ENCODE measurements around the gene PLIN4. TPM values are rescaled to one million over a fixed set of nuclear protein-coding genes. Genes with fewer than 3 reads are reported as not detected.
A peak's percentile ranks its signal among the peaks of the same experiment; 100 is the strongest.
"Not testable (repeated sequence)": the region's sequence is repeated elsewhere in the genome, so short reads cannot be mapped to it uniquely, and the experiment has no call there.

PLIN4 gene
- total and polyA plus RNA-seq, 2 experiments from 2014 or later = 0.42 to 0.81 TPM

- H3K4me1 ChIP-seq (ENCODE audit: low read depth) = no peaks in the 10 kb centered on the region
- no peak overlapping the region for H3K27ac ChIP-seq
- DNase-seq (ENCODE audit: low read depth in 1 of 2, low spot score in 1 of 2) = no peak
- H3K36me3 ChIP-seq = peaks cover 3% of the 10 kb centered on the region
- no peaks in the 10 kb centered on the region for H3K27me3 ChIP-seq
- no peak overlapping the region for H3K4me3 ChIP-seq
- H3K9me3 ChIP-seq (ENCODE audit: low read depth) = no peaks in the 10 kb centered on the region
- TF ChIP-seq, protein P1, sequence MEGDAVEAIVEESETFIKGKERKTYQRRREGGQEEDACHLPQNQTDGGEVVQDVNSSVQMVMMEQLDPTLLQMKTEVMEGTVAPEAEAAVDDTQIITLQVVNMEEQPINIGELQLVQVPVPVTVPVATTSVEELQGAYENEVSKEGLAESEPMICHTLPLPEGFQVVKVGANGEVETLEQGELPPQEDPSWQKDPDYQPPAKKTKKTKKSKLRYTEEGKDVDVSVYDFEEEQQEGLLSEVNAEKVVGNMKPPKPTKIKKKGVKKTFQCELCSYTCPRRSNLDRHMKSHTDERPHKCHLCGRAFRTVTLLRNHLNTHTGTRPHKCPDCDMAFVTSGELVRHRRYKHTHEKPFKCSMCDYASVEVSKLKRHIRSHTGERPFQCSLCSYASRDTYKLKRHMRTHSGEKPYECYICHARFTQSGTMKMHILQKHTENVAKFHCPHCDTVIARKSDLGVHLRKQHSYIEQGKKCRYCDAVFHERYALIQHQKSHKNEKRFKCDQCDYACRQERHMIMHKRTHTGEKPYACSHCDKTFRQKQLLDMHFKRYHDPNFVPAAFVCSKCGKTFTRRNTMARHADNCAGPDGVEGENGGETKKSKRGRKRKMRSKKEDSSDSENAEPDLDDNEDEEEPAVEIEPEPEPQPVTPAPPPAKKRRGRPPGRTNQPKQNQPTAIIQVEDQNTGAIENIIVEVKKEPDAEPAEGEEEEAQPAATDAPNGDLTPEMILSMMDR (IDR thresholded peaks at IDR 0.05; ENCODE audit: low read depth, low read length) = no peak
Observed at GRCh38 chr19:4542896-4543841, 24.9 kb upstream of the PLIN4 start.

DNA sequence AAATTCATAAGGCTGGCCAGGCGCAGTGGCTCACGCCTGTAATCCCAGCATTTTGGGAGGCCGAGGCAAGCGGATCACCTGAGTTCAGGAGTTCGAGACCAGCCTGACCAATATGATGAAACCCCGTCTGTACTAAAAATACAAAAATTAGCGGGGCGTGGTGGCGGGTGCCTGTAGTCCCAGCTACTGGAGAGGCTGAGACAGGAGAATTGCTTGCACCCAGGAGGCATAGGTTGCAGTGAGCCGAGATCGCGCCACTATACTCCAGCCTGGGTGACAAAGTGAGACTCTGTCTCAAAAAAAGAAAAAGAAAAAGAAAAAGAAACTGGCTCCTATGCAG is 23.5 kb upstream of the PLIN4 start:
- not testable (repeated sequence) for H3K4me1 ChIP-seq (ENCODE audit: low read depth); H3K27ac ChIP-seq; H3K27me3 ChIP-seq; H3K36me3 ChIP-seq; H3K4me3 ChIP-seq; DNase-seq (ENCODE audit: low read depth in 1 of 2, low spot score in 1 of 2); H3K9me3 ChIP-seq (ENCODE audit: low read depth)

DNA sequence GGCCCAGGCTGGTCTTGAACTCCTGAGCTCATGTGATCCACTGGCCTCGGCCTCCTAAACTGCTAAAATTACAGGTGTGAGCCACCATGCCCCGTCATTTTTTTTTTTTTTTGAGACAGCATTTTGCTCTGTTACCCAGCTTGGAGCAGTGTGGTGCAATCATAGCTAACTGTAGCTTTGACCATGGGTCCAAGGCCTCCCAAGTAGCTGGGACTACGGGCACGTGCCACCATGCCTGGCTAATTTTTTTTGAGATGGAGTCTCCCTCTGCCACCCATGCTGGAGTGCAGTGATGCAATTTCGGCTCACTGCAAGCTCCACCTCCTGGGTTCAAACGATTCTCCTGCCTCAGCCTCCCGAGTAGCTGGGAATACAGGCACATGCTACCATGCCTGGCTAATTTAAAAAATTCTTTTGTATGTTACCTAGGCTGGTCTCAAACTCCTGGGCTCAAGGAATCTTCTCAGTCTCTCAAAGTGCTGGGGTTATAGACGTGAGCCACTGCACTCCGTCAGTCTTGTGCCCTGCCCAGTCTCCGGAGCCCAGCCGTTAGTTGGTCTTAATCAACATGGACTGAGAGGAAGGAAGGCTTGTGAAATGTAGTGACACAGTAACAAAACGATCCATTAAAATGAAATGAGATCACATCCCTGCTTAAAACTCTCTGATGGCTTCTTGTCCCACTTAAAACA is 23.0 kb upstream of the PLIN4 start:
- TF ChIP-seq, protein P1 (IDR thresholded peaks at IDR 0.05; ENCODE audit: low read depth, low read length) = no peak
- no peaks in the 10 kb centered on the region for H3K27me3 ChIP-seq
- H3K4me3 ChIP-seq = no peak overlapping the region
- H3K27ac ChIP-seq = no peak overlapping the region
- H3K36me3 ChIP-seq = no peaks in the 10 kb centered on the region
- no peaks in the 10 kb centered on the region for H3K4me1 ChIP-seq (ENCODE audit: low read depth)
- no peak for DNase-seq (ENCODE audit: low read depth in 1 of 2, low spot score in 1 of 2)
- no peaks in the 10 kb centered on the region for H3K9me3 ChIP-seq (ENCODE audit: low read depth)

- Histone ChIP-seq H3K27ac (no peak within 1 kb of the TSS), H3K36me3 (no peaks in the 10 kb centered on the region), H3K4me3 (no peak within 1 kb of the TSS), H3K27me3 (no peaks in the 10 kb centered on the region), H3K9me3 (ENCODE audit: low read depth) (no peaks in the 10 kb centered on the region), H3K4me1 (ENCODE audit: low read depth) (no peaks in the 10 kb centered on the region)
- TF ChIP-seq, protein P1 (IDR thresholded peaks at IDR 0.05; ENCODE audit: low read depth, low read length) = no peak
- peak in 1 of 2 donors; percentile 80 for DNase-seq (ENCODE audit: low read depth in 1 of 2, low spot score in 1 of 2)
Observed at GRCh38 chr19:4539693-4540581, 21.7 kb upstream of the PLIN4 start, which contains the start of gene LRG1. Gene LRG1, minus strand, starts transcription at chr19:4540036. Its CDS starts 23 bp downstream, at chr19:4540013.

GRCh38 chr19:4539169-4539692 is 20.9 kb upstream of the PLIN4 start:
- H3K36me3 ChIP-seq = no peaks in the 10 kb centered on the region
- no peak for DNase-seq (ENCODE audit: low read depth in 1 of 2, low spot score in 1 of 2)
- TF ChIP-seq, protein P1 (IDR thresholded peaks at IDR 0.05; ENCODE audit: low read depth, low read length) = no peak
- no peak overlapping the region for H3K27ac ChIP-seq
- H3K4me1 ChIP-seq (ENCODE audit: low read depth) = no peaks in the 10 kb centered on the region
- H3K4me3 ChIP-seq = no peak overlapping the region
- H3K27me3 ChIP-seq = no peaks in the 10 kb centered on the region
- H3K9me3 ChIP-seq (ENCODE audit: low read depth) = no peaks in the 10 kb centered on the region

Measured in cardiac muscle cell (in vitro differentiated cells and primary cell).